Measurements from ENCODE around the gene OR2C1.

DNA sequence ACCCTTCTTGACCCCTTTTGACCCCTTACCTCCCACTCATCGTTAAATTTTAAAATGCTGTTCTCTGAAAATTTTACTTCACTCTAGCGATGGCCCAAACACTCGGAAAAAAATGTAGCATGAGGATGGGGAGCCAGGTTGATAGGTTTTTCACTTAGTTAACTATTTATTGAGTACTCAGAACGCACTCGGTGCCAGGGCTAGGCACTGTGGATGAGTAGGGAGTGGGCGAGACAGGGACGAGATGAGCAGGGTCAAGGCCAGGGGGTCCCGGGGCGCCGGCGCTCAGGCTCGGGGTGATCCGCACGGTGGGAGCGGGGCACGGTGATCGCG lies 44.7 kb downstream of the OR2C1 start:
- TF ChIP-seq, protein P1, sequence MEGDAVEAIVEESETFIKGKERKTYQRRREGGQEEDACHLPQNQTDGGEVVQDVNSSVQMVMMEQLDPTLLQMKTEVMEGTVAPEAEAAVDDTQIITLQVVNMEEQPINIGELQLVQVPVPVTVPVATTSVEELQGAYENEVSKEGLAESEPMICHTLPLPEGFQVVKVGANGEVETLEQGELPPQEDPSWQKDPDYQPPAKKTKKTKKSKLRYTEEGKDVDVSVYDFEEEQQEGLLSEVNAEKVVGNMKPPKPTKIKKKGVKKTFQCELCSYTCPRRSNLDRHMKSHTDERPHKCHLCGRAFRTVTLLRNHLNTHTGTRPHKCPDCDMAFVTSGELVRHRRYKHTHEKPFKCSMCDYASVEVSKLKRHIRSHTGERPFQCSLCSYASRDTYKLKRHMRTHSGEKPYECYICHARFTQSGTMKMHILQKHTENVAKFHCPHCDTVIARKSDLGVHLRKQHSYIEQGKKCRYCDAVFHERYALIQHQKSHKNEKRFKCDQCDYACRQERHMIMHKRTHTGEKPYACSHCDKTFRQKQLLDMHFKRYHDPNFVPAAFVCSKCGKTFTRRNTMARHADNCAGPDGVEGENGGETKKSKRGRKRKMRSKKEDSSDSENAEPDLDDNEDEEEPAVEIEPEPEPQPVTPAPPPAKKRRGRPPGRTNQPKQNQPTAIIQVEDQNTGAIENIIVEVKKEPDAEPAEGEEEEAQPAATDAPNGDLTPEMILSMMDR (IDR thresholded peaks at IDR 0.05) = no peak
- TF ChIP-seq EP300 (IDR thresholded peaks at IDR 0.05) = no peak
